ENCODE data around the gene IRAK2.

IRAK2 gene

DNA sequence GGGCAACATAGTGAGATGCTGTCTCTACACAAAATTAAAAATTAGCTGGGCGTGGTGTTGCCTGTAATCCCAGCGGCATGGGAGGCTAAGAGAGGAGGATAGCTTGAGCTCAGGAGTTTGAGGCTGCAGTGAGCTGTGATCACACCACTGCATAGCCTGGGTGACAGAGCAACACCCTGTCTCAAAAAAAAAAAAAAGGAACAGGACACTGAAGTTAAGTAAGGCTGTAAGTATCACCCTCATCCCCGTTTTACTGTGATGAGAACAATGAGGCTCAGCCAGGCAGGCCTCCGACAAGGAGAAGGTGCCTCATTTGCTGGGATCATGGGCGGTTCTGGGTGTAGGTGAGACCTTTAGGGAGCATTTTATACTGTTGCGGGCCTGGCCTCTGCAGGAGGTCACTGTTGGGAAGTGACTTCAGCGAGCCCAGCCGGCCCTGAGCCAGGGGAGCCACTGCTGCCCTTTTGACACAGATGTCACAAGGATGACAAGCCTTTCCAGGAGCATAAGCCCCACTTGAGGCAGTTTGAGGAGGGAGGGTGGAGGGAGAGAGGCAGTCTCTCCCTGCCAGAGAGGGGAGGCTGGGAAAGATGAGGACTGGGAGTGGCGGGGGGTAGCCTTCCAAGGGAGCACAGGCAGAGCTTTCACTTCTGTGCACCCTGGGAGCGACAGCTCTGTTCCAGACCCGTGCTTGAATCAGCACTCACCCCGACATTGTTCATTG is 30.8 kb downstream of the IRAK2 start:
- no peak overlapping the region for H3K4me3 ChIP-seq (ENCODE audit: low read depth, low read length)
- TF ChIP-seq, protein P1, sequence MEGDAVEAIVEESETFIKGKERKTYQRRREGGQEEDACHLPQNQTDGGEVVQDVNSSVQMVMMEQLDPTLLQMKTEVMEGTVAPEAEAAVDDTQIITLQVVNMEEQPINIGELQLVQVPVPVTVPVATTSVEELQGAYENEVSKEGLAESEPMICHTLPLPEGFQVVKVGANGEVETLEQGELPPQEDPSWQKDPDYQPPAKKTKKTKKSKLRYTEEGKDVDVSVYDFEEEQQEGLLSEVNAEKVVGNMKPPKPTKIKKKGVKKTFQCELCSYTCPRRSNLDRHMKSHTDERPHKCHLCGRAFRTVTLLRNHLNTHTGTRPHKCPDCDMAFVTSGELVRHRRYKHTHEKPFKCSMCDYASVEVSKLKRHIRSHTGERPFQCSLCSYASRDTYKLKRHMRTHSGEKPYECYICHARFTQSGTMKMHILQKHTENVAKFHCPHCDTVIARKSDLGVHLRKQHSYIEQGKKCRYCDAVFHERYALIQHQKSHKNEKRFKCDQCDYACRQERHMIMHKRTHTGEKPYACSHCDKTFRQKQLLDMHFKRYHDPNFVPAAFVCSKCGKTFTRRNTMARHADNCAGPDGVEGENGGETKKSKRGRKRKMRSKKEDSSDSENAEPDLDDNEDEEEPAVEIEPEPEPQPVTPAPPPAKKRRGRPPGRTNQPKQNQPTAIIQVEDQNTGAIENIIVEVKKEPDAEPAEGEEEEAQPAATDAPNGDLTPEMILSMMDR (IDR thresholded peaks at IDR 0.05; ENCODE audit: low read depth, low read length, missing control alignments): no peak

DNA sequence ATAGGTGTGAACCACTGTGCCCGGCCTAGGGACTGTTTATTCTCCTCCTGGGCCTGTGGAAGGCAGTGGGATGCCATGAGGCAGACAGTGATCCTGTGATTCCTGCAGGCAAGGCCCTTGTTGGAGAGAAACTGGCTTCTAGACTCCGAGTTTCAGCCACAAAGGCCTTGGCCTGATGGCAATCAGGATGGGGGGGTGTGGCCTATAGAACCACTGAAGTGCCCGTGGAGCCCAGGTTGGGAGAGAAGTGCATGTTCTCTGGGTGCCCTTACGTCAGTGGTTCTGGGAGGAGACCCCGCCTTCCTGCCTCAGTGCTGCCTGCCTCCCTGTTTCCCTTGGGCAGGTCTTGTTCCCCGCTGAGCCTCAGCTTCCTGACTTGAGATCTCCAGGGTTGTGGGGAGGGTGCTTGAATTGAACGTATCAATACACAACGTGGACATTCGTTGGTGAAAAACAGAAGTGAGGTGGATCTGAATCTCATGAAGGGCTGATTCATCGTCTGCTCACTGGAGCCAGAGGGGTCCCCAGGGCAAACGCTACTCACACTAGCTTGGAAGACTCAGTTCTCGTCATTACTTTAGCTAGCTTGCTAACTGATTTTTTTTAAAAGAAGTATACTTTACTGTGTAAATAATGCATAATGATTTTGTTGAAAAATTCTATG is 31.8 kb downstream of the IRAK2 start:
- H3K4me3 ChIP-seq (ENCODE audit: low read depth, low read length): no peak overlapping the region
- in situ Hi-C loops (cut with HindIII; ENCODE audit: low pct_ligation_motif_present, low sequenced_read_pairs): no loop called here
- H3K27me3 ChIP-seq (replicated peaks): no peaks in the 10 kb centered on the region
- TF ChIP-seq, protein P1 (IDR thresholded peaks at IDR 0.05; ENCODE audit: low read depth, low read length, missing control alignments): no peak
- peak; percentile 90 for DNase-seq
- no peaks in the 10 kb centered on the region for H3K36me3 ChIP-seq (replicated peaks)
- peak overlapping the region; percentile 85 for H3K27ac ChIP-seq

More for the DNA sequence above, 30.8 kb downstream of the IRAK2 start:
- Histone ChIP-seq H3K36me3 (replicated peaks) (no peaks in the 10 kb centered on the region), H3K27ac (peak overlapping the region; percentile 85), H3K27me3 (replicated peaks) (no peaks in the 10 kb centered on the region)
- in situ Hi-C loops (cut with HindIII; ENCODE audit: low pct_ligation_motif_present, low sequenced_read_pairs): no loop called here
- no peak for DNase-seq

DNA sequence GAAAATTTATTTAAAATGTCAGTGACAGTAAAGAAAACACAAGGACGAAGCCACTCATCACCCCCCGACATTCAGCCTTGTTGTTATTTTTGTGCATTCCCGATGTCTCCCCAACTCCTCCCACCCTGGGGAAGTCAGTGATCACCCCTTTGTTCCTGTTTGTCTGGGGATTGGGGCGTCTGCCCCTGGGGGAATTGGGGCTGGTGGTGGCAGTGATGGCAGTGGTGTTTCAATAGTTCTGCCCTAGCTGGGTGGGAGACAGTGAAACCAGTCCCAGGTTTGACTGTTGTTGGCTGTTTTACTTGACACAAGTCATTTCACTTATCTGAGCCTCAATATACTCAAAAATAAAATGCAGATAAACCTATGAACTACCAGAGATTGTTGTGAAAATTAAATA is 33.5 kb downstream of the IRAK2 start:
- no peak for DNase-seq
- TF ChIP-seq, protein P1 (IDR thresholded peaks at IDR 0.05; ENCODE audit: low read depth, low read length, missing control alignments): no peak
- in situ Hi-C loops (cut with HindIII; ENCODE audit: low pct_ligation_motif_present, low sequenced_read_pairs): no loop called here
- H3K4me3 ChIP-seq (ENCODE audit: low read depth, low read length): no peak overlapping the region
- no peaks in the 10 kb centered on the region for H3K36me3 ChIP-seq (replicated peaks)
- H3K27ac ChIP-seq: no peak overlapping the region
- no peaks in the 10 kb centered on the region for H3K27me3 ChIP-seq (replicated peaks)

DNA sequence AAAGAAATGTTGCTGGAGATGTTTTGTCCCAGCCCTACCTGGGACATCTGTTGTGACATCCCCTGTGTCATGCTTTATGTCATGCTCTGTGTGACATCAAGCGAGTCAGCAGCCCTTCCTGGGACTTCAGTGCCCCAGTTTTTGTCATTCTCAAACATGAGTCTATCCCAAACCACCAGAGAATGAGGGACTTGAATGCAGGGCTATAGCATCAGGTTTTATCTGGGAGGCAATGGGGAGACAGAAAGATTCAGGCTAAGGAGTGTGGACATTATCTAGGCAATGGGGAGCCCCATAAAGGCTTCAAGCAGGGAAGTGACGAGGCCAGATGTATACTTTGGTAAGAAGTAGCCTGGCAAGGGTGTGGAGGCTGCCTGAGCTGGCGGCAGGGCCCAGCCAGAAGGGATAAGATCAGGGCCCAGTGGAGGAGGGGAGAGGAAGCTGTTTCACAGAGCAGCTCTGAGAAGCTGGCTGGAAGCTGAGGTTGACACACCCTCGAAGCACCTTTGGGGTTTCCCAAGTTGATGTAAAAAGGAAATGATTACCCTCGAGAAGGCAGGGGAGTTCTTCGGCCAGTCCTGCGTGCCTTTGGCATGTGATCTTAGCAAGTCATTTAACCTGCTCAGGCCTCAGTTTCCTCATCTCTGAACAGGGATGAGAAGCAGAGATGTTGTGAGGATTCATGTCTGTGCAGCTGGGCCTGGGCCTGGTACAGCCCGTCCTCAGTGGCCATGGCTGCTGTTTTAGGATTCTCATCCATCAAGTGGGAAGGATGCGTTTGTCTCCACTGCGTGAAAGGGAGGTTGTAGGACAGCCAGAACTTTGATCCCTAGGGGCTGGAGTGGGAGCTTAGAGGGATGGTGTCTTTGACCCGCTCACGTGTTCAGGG is 34.3 kb downstream of the IRAK2 start:
- DNase-seq: peak; percentile 42
- in situ Hi-C loops (cut with HindIII; ENCODE audit: low pct_ligation_motif_present, low sequenced_read_pairs): no loop called here

DNA sequence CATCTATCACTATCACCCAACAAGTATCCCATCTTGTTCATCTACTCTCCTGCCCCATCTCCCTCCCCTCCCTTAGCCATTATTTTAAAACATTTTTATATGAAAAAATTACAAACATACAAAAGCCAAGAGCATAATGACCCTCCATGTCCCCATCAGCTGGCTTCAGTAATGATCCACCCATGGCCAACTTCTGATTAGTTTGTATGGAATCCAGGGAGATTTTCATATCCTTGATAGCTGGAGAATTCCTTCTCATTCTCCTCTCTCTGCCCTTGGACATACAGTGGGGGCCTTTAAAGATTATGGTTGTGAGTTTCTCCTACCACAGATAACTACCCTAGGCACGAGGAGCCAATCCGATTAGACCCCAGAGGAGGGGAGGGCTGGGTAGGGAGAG is 40.2 kb downstream of the IRAK2 start:
- TF ChIP-seq, protein P1 (IDR thresholded peaks at IDR 0.05; ENCODE audit: low read depth, low read length, missing control alignments): no peak
- Histone ChIP-seq H3K4me3 (ENCODE audit: low read depth, low read length) (no peak overlapping the region), H3K27ac (peak overlapping the region; percentile 96), H3K36me3 (replicated peaks) (no peaks in the 10 kb centered on the region), H3K27me3 (replicated peaks) (no peaks in the 10 kb centered on the region)
- DNase-seq: no peak
- in situ Hi-C loops (cut with HindIII; ENCODE audit: low pct_ligation_motif_present, low sequenced_read_pairs): no loop called here

More for the DNA sequence above, 34.3 kb downstream of the IRAK2 start:
- H3K4me3 ChIP-seq (ENCODE audit: low read depth, low read length): no peak overlapping the region
- peak overlapping the region; percentile 41 for H3K27ac ChIP-seq
- H3K36me3 ChIP-seq (replicated peaks): no peaks in the 10 kb centered on the region
- H3K27me3 ChIP-seq (replicated peaks): no peaks in the 10 kb centered on the region
- TF ChIP-seq, protein P1 (IDR thresholded peaks at IDR 0.05; ENCODE audit: low read depth, low read length, missing control alignments): no peak
